Tongue (tissue), 2 donors: ENCODE results near the gene KIF19. TPM values are rescaled to one million over a fixed set of nuclear protein-coding genes. Genes with fewer than 3 reads are reported as not detected.
"Not testable (repeated sequence)": the region's sequence is repeated elsewhere in the genome, so short reads cannot be mapped to it uniquely, and the experiment has no call there.

Experiments used
- DNase-seq: peaks from one replicate; pipeline ENCODE4 v3.0.0-alpha.2; 2015
- total RNA-seq: library from RNA; depleted of rRNA; stranded (reverse); fragments of >200 nt; gene quantifications from one replicate; pipeline ENCODE4 v1.2.3, GENCODE V29; 2014

The KIF19 gene
- total RNA-seq: 2.5 TPM

- DNase-seq: peak; percentile 83
These were observed at the start of gene KIF19 for GRCh38 chr17:74325743-74326379. Gene KIF19, plus strand, starts transcription at chr17:74326226. Its CDS starts 124 bp downstream, at chr17:74326350.

- peak; percentile 63 for DNase-seq
These were observed 49.5 kb upstream of the KIF19 start for GRCh38 chr17:74276541-74277009.

GRCh38 chr17:74277935-74278334 is 48.1 kb upstream of the KIF19 start:
- no peak for DNase-seq

- DNase-seq: not testable (repeated sequence)
These were observed 46.4 kb upstream of the KIF19 start for GRCh38 chr17:74279617-74280016.

- DNase-seq: no peak
These were observed 45.9 kb upstream of the KIF19 start for GRCh38 chr17:74280093-74280513.

- DNase-seq: no peak
These were observed 44.2 kb upstream of the KIF19 start for GRCh38 chr17:74281799-74282198.

- not testable (repeated sequence) for DNase-seq
These were observed 43.8 kb upstream of the KIF19 start for GRCh38 chr17:74282274-74282586.

- no peak for DNase-seq
These were observed 43.2 kb upstream of the KIF19 start for GRCh38 chr17:74282587-74283370.

- DNase-seq: no peak
These were observed 42.7 kb upstream of the KIF19 start for GRCh38 chr17:74283371-74283673.

- DNase-seq: no peak
These were observed 38.9 kb upstream of the KIF19 start for GRCh38 chr17:74287031-74287602.

GRCh38 chr17:74288785-74289184 is 37.2 kb upstream of the KIF19 start:
- no peak for DNase-seq

GRCh38 chr17:74289688-74290087 is 36.3 kb upstream of the KIF19 start:
- no peak for DNase-seq

GRCh38 chr17:74290340-74290739 is 35.7 kb upstream of the KIF19 start:
- DNase-seq: no peak

- DNase-seq: no peak
These were observed 33.5 kb upstream of the KIF19 start for GRCh38 chr17:74292495-74292894.

GRCh38 chr17:74295625-74296547 is 30.1 kb upstream of the KIF19 start:
- DNase-seq: peak; percentile 43

- DNase-seq: peak; percentile 83
These were observed 29.5 kb upstream of the KIF19 start for GRCh38 chr17:74296548-74296936.

- no peak for DNase-seq
These were observed 28.1 kb upstream of the KIF19 start for GRCh38 chr17:74297941-74298340.

GRCh38 chr17:74298778-74299177 is 27.2 kb upstream of the KIF19 start:
- DNase-seq: no peak

- no peak for DNase-seq
These were observed 26.6 kb upstream of the KIF19 start for GRCh38 chr17:74299226-74300009.

- no peak for DNase-seq
These were observed 22.7 kb upstream of the KIF19 start for GRCh38 chr17:74303305-74303704.

GRCh38 chr17:74304184-74304583 is 21.8 kb upstream of the KIF19 start:
- DNase-seq: peak; percentile 52
